Measurements from ENCODE around the gene ZFYVE16. TPM values are rescaled to one million over a fixed set of nuclear protein-coding genes. Genes with fewer than 3 reads are reported as not detected.

The ZFYVE16 gene
- total and polyA plus RNA-seq, 2 of the 13 experiments (the other 11 are each of a cell fraction or from before 2014, with no cell fraction given): 9.3 to 33.3 TPM

DNA sequence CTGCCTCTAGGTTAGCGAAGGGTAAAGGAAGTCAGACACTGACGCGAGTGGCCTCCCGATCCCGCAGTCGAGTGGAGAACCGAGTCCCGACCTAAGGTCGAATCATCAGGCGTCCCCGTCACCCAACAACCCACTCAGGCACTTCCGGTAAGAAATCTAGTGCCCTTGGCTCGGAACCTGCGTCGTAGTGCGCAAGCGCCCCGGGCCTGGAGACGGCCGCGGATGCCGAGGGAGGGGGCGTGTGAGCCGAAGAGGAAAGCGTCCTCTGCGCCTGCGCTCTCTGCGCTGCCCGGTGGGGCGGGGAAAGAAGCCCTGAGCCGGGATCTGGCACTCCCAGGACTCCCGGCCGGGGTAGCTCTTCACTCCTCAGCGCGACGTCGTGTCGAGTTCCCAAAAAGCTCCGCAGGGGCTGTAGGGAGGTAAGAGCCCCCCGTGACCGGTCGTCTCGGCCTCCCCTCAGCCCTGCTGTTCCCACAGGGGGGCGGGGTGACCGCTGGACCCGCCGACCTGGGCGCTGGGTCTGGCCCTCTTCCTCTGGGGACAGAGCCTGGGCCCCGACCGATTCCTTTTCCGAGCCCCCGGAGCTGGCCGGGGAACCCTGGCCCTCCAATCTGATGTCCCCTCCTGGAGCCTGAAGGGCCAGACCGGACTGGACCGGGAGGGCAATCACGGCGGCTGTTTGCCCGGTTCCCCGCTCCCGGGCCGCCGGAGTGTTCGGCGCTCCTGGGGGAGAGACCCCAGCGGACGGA is at the start of gene ZFYVE16 (continued):
- TF ChIP-seq, protein P1, sequence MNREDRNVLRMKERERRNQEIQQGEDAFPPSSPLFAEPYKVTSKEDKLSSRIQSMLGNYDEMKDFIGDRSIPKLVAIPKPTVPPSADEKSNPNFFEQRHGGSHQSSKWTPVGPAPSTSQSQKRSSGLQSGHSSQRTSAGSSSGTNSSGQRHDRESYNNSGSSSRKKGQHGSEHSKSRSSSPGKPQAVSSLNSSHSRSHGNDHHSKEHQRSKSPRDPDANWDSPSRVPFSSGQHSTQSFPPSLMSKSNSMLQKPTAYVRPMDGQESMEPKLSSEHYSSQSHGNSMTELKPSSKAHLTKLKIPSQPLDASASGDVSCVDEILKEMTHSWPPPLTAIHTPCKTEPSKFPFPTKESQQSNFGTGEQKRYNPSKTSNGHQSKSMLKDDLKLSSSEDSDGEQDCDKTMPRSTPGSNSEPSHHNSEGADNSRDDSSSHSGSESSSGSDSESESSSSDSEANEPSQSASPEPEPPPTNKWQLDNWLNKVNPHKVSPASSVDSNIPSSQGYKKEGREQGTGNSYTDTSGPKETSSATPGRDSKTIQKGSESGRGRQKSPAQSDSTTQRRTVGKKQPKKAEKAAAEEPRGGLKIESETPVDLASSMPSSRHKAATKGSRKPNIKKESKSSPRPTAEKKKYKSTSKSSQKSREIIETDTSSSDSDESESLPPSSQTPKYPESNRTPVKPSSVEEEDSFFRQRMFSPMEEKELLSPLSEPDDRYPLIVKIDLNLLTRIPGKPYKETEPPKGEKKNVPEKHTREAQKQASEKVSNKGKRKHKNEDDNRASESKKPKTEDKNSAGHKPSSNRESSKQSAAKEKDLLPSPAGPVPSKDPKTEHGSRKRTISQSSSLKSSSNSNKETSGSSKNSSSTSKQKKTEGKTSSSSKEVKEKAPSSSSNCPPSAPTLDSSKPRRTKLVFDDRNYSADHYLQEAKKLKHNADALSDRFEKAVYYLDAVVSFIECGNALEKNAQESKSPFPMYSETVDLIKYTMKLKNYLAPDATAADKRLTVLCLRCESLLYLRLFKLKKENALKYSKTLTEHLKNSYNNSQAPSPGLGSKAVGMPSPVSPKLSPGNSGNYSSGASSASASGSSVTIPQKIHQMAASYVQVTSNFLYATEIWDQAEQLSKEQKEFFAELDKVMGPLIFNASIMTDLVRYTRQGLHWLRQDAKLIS (CRISPR knock-in tag; IDR thresholded peaks at IDR 0.05): no peak
- TF ChIP-seq ZNF777 (CRISPR knock-in tag; IDR thresholded peaks at IDR 0.05) (no peak; the same call in 1 of the 2 replicates), FOXK2 (IDR thresholded peaks at IDR 0.05) (no peak), ZNF781 (CRISPR knock-in tag; IDR thresholded peaks at IDR 0.05; ENCODE audit: borderline replicate concordance, not compliant biosample characterization) (peak; percentile 62), TEF (CRISPR knock-in tag; IDR thresholded peaks at IDR 0.05) (no peak), ZNF280B (CRISPR knock-in tag; IDR thresholded peaks at IDR 0.05; ENCODE audit: borderline replicate concordance) (no peak; the same call in 1 of the 2 replicates), ZFP62 (CRISPR knock-in tag; IDR thresholded peaks at IDR 0.05) (no peak), TBP (CRISPR knock-in tag; IDR thresholded peaks at IDR 0.05) (0 out of 2 replicates have a peak, but pooled peaks have one; percentile 58), SETDB1 (CRISPR knock-in tag; IDR thresholded peaks at IDR 0.05; ENCODE audit: borderline replicate concordance) (no peak), CBX5 (CRISPR knock-in tag; IDR thresholded peaks at IDR 0.05; ENCODE audit: borderline replicate concordance) (0 out of 2 replicates have a peak, but pooled peaks have one; percentile 17), FOXK1 (CRISPR knock-in tag; IDR thresholded peaks at IDR 0.05; ENCODE audit: borderline replicate concordance, low read depth) (peak; percentile 65; the same call in 1 of the 2 replicates), ZBED4 (CRISPR knock-in tag; IDR thresholded peaks at IDR 0.05; ENCODE audit: borderline replicate concordance) (0 out of 2 replicates have a peak, but pooled peaks have one; percentile 20), ZIK1 (CRISPR knock-in tag; IDR thresholded peaks at IDR 0.05; ENCODE audit: borderline replicate concordance, low read depth) (0 out of 2 replicates have a peak, but pooled peaks have one; percentile 32), ZNF570 (CRISPR knock-in tag; IDR thresholded peaks at IDR 0.05; ENCODE audit: borderline replicate concordance) (0 out of 2 replicates have a peak, but pooled peaks have one; percentile 32), ZNF614 (CRISPR knock-in tag; IDR thresholded peaks at IDR 0.05; ENCODE audit: borderline replicate concordance) (no peak)
- TF ChIP-seq, protein P2, sequence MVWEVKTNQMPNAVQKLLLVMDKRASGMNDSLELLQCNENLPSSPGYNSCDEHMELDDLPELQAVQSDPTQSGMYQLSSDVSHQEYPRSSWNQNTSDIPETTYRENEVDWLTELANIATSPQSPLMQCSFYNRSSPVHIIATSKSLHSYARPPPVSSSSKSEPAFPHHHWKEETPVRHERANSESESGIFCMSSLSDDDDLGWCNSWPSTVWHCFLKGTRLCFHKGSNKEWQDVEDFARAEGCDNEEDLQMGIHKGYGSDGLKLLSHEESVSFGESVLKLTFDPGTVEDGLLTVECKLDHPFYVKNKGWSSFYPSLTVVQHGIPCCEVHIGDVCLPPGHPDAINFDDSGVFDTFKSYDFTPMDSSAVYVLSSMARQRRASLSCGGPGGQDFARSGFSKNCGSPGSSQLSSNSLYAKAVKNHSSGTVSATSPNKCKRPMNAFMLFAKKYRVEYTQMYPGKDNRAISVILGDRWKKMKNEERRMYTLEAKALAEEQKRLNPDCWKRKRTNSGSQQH (CRISPR knock-in tag; IDR thresholded peaks at IDR 0.05; ENCODE audit: low read depth): no peak; the same call in 1 of the 2 replicates
